Cardiac septum (tissue), 1 donor: ENCODE measurements around the gene PPP1R1C. TPM values are rescaled to one million over a fixed set of nuclear protein-coding genes. Genes with fewer than 3 reads are reported as not detected.

Source experiments
- DNase-seq: peaks from one replicate; pipeline ENCODE4 v3.0.0-alpha.2; 2020; ENCODE audit warnings: low spot score
- intact Hi-C: fragments of 100-400 bp; cut with DNase I; formaldehyde crosslinking; loops from one replicate; pipeline ENCODE4 v1.14.0; 2022
- total RNA-seq: library from RNA; stranded (reverse); fragmentation: NEBNext Ultra II Directional; extraction: Animal tissue kit (Norgen Biotek cat#: 25700); gene quantifications from one replicate; pipeline ENCODE4 v1.2.1, GENCODE V29; 2021
- donor health status: DM: no; HTN: no; CAD: no.

Gene PPP1R1C
- total RNA-seq, 1 donor from 2014 or later = 29.6 TPM

DNA sequence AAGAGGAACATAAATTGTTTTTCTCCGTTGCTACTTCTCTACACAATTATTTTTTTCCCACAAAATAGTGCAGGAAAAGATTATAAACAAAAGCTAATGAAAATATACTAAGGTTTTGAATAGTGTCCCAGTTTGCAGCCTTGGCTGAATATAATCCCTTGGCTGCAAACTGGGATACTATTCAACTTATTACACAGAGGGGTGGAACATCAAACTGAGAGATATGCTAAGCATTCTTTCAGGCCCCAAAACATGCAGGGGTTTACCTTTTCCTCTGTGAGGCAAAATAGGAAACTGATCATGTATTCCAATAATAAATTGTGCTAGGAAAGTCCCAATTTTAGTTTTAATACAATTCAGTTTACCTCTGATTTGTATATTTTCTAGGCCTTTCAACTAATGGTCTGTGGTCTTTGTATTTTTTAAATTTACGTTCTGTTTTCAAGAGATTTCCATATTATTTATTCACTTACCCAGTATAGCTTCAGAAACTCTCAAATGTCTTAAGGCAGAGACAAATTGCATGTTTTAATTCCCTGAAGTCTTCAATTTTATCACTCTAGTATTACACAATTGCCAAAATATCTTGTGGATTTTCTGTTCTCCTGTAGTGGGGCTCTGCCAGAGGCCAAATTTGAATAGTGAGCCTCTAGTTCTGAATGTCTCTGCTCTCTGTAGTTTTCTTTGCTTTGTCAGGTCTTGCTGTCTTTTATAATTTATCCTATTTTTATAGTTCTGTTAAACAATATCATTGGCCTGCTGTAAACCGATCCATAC lies 63.9 kb downstream of the PPP1R1C start:
- intact Hi-C loops = no loop called here
- no peak for DNase-seq

DNA sequence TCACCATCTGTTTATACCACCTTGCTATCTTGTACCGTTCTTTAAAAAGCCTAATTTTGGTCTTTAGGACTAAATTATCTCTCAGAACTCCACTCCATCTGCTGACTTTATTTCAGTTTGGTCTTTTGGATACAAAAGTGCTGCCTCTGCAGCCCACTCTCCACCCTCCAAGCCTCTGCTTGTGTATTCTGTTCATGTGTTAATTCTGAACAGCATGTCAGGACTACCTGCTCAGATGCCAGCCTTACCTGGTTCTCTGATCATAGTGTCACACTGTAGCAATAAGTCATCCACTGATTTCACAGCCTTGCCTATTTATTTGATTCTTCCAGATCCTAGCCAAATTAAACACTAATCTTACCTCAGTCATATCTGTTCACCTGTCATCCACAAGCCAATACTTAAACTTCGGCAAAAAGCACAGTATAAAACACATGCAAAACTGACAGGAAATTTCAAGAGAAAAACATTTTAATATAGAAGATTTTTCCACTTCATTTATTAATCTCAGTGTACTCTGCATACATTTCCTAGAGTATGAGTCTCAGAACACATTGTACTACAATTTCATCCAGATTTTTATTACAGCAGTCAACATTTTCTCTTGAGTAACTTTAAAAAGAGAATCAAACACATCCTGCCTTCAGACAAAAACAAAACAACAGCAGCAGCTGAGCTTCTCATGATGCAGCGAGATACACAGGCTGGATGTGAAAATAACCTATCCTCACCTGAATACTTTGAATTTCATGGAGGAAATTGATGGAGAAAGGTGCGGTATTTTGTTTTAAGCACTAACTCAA lies 64.9 kb downstream of the PPP1R1C start:
- no peak for DNase-seq
- intact Hi-C loops = no loop called here

GRCh38 chr2:182055993-182056392 lies 70.3 kb downstream of the PPP1R1C start:
- DNase-seq = no peak

GRCh38 chr2:182057002-182057401 lies 71.3 kb downstream of the PPP1R1C start:
- intact Hi-C loops = no loop called here
- DNase-seq = no peak

More at GRCh38 chr2:182055993-182056392, 70.3 kb downstream of the PPP1R1C start:
- intact Hi-C loops = no loop called here

DNA sequence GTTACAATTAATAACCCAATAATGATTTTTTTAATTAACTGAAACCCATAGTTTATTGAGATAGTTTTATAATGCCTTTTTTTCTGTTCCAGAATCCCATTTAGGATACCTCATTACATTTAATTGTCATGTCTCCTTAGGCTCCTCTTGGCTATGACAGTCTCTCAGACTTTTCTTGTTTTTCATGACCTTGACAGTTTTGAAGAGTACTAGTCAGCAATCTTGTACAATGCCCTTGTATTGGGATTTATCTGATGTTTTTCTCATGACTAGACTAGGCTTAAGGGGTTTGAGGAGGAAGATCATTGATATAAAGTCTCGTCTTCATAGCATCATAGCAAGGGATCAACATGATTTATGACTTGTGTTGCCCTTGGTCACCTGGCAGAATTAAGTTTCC lies 72.4 kb downstream of the PPP1R1C start:
- intact Hi-C loops = no loop called here
- no peak for DNase-seq

DNA sequence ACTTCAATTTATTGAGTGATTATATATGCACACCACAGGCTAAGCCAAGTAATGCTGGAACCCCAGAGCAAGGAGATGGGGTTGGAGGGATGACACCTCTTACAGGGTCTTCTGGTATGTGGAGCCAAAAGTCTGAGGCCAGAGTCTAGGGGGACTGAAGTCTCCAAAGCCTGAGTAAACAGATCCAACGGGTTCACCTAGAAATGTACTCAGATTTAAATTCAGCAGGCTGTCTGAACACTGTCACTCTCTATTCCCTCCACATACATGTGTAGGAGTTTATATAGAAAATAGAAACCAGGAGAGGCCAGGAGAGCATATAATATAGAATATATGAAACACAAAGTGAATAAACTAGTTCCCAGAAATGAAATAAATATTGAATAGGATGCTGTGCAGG lies 76.1 kb downstream of the PPP1R1C start:
- intact Hi-C loops = loop anchor here (5.0 kb wide), 2 partner anchors 74 to 169 kb away; partner anchors contain the start of genes ITPRID2 and PPP1R1C
- no peak for DNase-seq

DNA sequence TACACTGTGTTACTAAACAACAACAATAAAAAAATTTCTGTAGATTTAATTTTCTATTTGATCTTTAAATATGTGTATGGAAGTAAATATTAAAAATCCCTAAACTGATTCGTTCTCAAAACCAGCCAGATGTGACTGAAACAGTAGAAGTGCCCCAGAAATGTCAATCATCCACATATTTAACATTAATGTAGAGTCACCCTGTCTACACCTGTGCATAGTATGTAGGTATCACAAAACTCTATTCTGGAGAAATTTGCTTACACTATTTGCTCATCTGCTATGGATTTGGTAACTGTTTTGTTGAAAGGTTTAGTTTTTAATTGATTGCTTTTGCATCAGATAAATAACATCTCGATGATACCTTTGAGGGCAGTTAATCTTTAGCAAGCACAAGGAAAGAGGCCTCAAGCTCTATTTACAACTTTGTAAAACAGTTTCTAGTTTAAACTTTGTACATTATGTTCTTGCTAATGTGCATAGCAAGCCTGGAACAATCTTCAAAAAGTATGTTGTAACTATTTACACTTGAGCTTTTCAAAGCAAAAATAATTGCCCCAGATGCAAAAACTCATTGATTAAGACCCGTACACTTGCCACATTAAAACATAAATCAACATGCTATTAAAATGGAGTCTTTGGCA lies 76.8 kb downstream of the PPP1R1C start:
- intact Hi-C loops = loop anchor here (5.0 kb wide), 2 partner anchors 75 to 170 kb away; partner anchors contain the start of genes ITPRID2 and PPP1R1C

DNA sequence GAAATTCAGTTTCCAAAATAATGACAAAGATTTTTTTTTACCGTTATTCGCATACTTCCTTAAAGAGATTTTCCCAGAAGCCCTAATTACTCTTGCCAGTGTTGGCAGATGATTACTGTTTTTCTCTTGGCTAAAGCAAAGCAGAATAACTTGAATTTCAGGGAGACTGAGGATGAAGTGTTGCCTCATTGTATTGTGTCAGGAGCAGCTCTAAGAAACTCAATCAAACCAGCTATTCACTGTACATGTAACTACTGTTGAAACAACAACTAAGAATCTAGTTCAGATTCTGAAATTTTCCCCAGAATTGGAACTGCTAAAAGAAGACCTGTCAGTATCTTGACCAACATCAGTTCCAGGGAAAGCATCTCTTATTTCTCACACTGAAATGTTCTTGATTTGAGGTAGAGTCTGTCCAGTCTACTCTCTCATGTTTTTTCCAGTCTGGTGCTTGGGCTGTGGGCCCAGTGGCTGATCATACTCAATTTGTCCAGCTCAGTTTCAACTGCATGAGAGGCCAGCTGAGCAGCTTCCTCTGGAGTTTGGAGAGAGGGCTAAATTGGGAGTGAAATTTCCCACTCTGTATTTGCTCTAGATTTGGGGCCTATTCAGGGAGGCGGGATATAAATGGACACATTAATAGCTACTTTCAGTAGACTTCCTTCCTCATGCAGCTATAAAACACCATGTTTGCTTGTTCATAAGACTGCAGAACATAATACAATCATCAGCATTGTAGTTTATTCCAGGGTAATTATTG lies 78.5 kb downstream of the PPP1R1C start:
- intact Hi-C loops = loop anchor here (5.0 kb wide), 2 partner anchors 77 to 172 kb away; partner anchors contain the start of genes ITPRID2 and PPP1R1C
- no peak for DNase-seq

More for the DNA sequence above, 76.8 kb downstream of the PPP1R1C start:
- DNase-seq = no peak

DNA sequence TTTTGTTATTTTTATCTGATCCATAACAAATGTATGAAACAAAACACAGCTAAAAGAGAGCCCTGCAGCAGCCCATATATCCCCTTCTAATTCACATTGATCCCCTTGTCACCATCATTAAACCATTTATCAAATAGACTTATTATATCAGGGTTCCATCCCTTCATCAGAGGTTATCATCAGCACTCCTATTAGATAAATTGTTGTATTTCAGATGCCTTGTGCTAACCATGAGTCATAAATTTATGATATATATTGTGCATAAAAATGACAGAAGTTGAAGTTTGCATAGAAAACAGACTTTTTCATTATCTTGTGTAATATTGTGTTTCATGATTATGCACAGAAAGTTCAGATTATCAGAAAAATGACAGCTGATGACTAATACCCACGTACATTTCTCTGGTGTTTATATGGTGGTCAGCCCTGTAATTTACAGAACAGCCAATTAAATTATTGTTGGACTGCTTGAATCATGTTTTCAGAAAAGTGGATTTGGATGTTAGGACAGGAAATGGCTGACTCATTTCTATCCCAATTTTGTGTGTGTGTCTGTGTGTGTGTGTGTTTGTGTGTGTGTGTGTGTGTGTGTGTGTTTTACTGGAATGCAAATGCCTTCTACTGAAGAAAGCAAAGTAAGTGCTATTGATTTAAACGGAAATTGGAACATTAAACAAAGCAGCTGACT lies 80.9 kb downstream of the PPP1R1C start:
- no peak for DNase-seq
- intact Hi-C loops = no loop called here

GRCh38 chr2:182067393-182067792 lies 81.7 kb downstream of the PPP1R1C start:
- intact Hi-C loops = no loop called here
- DNase-seq = no peak

DNA sequence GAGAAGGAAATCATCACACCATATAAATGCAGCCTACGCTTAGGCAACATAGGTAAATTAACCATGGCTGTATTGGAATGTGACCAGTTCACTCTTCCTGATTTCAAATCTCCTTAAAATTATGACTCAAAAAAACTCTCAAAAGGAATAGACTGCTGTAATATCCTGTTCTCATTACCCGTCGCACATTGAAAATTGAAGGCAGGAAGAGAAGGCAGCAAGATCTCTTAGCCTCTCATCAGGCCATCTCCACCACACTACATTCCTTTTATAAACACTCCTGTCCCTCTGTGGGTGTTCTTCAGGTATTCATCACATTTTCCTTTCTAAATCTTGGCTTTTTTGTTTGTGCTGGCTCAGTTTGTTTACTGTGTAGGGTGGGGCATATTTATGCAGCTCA lies 83.2 kb downstream of the PPP1R1C start:
- intact Hi-C loops = no loop called here
- DNase-seq = no peak

GRCh38 chr2:182069416-182069815 lies 83.8 kb downstream of the PPP1R1C start:
- no peak for DNase-seq
- intact Hi-C loops = no loop called here

DNA sequence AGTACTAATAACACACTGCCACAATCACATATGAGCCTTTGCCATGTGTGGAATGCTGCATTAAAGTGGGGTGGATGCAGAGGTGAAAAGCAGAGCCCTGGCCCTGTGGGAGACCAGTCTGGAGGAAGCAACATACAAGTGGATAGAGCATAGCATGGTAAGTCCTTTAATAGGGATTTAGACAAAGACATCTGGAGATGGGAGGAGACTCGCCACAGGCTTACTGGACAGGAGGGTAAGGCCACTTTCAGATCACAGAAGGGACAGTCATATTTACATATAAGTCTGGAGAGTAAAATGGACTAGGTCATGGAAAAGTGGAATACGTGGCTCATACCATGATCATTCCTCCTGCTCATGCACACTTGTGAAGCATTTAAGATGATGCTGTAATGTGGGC lies 84.3 kb downstream of the PPP1R1C start:
- intact Hi-C loops = no loop called here
- no peak for DNase-seq

GRCh38 chr2:182070736-182071135 lies 85.1 kb downstream of the PPP1R1C start:
- DNase-seq = no peak
- intact Hi-C loops = no loop called here

DNA sequence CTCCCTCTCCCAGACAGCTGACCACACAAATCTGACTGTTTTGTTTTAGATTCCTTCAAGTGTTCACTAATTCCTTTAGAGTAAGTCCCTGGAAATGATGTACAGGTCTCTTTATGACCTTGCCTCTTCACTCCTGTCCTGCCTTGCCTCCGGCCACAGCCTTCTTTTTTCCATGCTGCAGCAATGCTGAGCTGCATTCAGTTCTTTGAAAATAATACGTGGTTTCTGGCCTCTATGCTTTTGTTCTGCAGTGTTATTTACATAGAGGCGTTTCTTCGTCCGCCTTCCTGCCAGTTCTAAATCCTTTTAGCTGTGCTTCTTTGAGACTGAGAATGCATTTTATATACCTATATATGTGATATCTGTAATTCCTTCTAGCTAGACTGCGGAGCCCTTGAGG lies 87.2 kb downstream of the PPP1R1C start:
- intact Hi-C loops = no loop called here
- DNase-seq = peak; percentile 70

- no peak for DNase-seq
- intact Hi-C loops = no loop called here
Observed at GRCh38 chr2:182073613-182074012, 88.0 kb downstream of the PPP1R1C start.

DNA sequence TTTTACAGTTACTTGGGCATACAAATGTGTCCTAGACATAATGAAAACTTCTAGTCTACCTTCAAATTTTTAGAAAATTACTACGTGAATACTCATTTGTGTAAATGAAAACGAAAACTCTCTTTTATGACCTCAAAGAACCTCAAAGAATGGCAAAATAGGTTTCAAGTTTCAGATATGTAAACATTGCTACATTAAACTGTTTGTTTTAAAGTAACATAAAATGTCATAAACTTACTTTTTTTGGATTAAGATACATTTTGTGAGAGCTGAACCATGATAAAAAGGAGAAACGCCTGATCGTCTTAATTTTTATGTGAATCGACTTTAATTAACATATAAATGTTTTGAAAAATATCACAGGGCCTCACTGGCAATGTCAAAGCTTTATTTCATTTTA lies 91.4 kb downstream of the PPP1R1C start:
- no peak for DNase-seq
- intact Hi-C loops = loop anchor here (5.0 kb wide), 2 partner anchors 105 to 335 kb away; no protein-coding TSS in a partner anchor

DNA sequence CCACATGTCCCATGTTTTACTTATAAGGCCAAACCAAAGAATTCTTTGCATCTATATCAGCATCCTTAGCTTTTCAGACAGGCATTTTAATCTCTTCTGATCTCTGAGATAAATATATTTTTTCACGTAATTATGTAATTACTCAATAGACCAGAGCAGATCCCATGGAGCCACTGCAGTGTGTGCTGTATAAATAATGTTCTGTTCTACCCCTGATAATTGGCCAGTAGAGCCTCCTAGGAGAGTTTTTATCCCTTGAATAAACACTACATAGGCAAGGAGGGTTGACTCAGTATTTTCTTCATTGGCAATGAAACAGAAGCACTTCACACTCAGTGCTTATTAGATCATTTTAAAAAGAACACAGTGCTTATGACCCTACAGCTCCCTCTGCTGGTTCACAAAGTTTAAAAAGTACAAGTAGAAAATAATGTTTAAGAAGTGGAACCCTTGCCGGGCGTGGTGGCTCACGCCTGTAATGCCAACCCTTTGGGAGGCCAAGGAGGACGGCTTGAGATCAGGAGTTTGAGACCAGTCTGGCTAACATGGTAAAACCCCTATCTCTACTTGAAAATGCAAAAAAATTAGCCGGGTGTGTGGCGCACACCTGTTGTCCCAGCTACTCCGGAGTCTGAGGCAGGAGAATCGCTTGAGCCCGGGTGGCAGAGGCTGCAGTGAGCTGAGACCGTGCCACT lies 91.9 kb downstream of the PPP1R1C start:
- intact Hi-C loops = loop anchor here (5.0 kb wide), 2 partner anchors 105 to 335 kb away; no protein-coding TSS in a partner anchor
- DNase-seq = no peak
